B cell (primary cell): ENCODE measurements around the gene DCAF6. TPM values are rescaled to one million over a fixed set of nuclear protein-coding genes. Genes with fewer than 3 reads are reported as not detected.
A peak's percentile ranks its signal among the peaks of the same experiment; 100 is the strongest.

Experiments used
- ATAC-seq: fragments of 200-7000 bp; cut with Tn5 transposase; one replicate; pipeline ENCODE4 v1.10.0; 2021; ENCODE audit warnings: low read depth, mild to moderate bottlenecking, moderate number of reproducible peaks, moderate library complexity
- CTCF ChIA-PET: fragments of 350-600 bp; sonication (Branson Sonifier 250); formaldehyde crosslinking; loops from one replicate; lab custom pipeline; 2021; ENCODE audit warnings: antibody characterized with exemption, inconsistent platforms; lab: Charles Lee
- POLR2A ChIA-PET: fragments of 350-600 bp; sonication (Branson Sonifier 250); formaldehyde crosslinking; loops from one replicate; lab custom pipeline; 2021; ENCODE audit warnings: antibody characterized with exemption; lab: Charles Lee
- DNase-seq: peaks from one replicate; pipeline ENCODE4 v3.0.0; 2013
- H2AFZ ChIP-seq: 2 replicates; pipeline ENCODE4 v1.6.1; 2012; ENCODE audit warnings: mild to moderate bottlenecking, low read depth, low read length; ENCODE audit not compliant: insufficient read depth, poor library complexity, severe bottlenecking
- H3K27ac ChIP-seq, 2 donors: 1 replicate in 1 of 2; 2 replicates in 1 of 2; pipeline ENCODE4 v1.5.1; 2012 to 2013; ENCODE audit warnings: low read length in 2 of 2, mild to moderate bottlenecking in 2 of 2, moderate library complexity in 1 of 2
- H3K27me3 ChIP-seq, 4 experiments: fragments of 200-600 bp in 1 of 4; sonication (generic) in 1 of 4; replicated peaks in 1 of 4; 1 replicate in 2 of 4; 2 replicates in 2 of 4; pipeline versions ENCODE4 v1.6.1 to v1.7.0; 2013 to 2016; ENCODE audit warnings: low read length in 3 of 4, mild to moderate bottlenecking in 2 of 4, mixed read lengths in 1 of 4, moderate library complexity in 1 of 4; ENCODE audit not compliant: insufficient read depth in 4 of 4, control insufficient read depth in 3 of 4; ENCODE audit errors: control extremely low read depth in 1 of 4
- H3K36me3 ChIP-seq, 2 experiments: replicated peaks in 1 of 2; 1 replicate in 1 of 2; 2 replicates in 1 of 2; pipeline versions ENCODE4 v1.6.1 to v1.7.1; 2013; ENCODE audit warnings: low read length in 1 of 2; ENCODE audit not compliant: insufficient read depth in 2 of 2, control insufficient read depth in 1 of 2; ENCODE audit errors: control extremely low read depth in 1 of 2, extremely low read depth in 1 of 2
- H3K4me1 ChIP-seq, 2 donors: fragments of 200-600 bp in 1 of 2; sonication (generic) in 1 of 2; 1 replicate in 1 of 2; 2 replicates in 1 of 2; pipeline versions ENCODE4 v1.5.1 to v1.6.1; 2013 to 2017; ENCODE audit warnings: low read length in 2 of 2; ENCODE audit not compliant: control insufficient read depth in 2 of 2, insufficient read depth in 2 of 2
- H3K4me2 ChIP-seq: replicated peaks from 2 replicates; pipeline ENCODE3; 2012; ENCODE audit warnings: mild to moderate bottlenecking, low read depth, low read length; ENCODE audit not compliant: poor library complexity, severe bottlenecking
- H3K4me3 ChIP-seq, 5 experiments: fragments of 200-600 bp in 1 of 5; sonication (generic) in 1 of 5; 1 replicate in 3 of 5; 2 replicates in 2 of 5; pipeline versions ENCODE4 v1.5.1 to v1.7.0; 2011 to 2016; ENCODE audit warnings: low read length in 4 of 5, mild to moderate bottlenecking in 4 of 5, low read depth in 2 of 5, control low read depth in 1 of 5, moderate library complexity in 1 of 5; ENCODE audit not compliant: insufficient read depth in 1 of 5; ENCODE audit errors: control extremely low read depth in 1 of 5, extremely low read depth in 1 of 5
- H3K79me2 ChIP-seq: fragments of 200-600 bp; sonication (generic); one replicate; pipeline ENCODE4 v1.6.0; 2016; ENCODE audit warnings: low read length; ENCODE audit not compliant: control insufficient read depth, insufficient read depth
- H3K9ac ChIP-seq: fragments of 200-600 bp; sonication (generic); 2 replicates; pipeline ENCODE4 v1.6.1; 2017; ENCODE audit warnings: mild to moderate bottlenecking, low read length, moderate library complexity
- H3K9me3 ChIP-seq, 3 donors: one replicate each; pipeline versions ENCODE4 v1.6.1 to v1.7.1; 2013; ENCODE audit warnings: low read length in 2 of 3; ENCODE audit not compliant: control insufficient read depth in 2 of 3, insufficient read depth in 1 of 3; ENCODE audit errors: control extremely low read depth in 1 of 3
- H4K20me1 ChIP-seq: 2 replicates; pipeline ENCODE4 v1.6.0; 2012; ENCODE audit warnings: mild to moderate bottlenecking, low read length; ENCODE audit not compliant: insufficient read depth, control insufficient read depth, poor library complexity, severe bottlenecking
- H3K27ac Mint-ChIP-seq: one replicate; pipeline ENCODE4 v1.8.0; 2021; ENCODE audit warnings: mixed read lengths
- H3K27me3 Mint-ChIP-seq: one replicate; pipeline ENCODE4 v1.8.0; 2021; ENCODE audit warnings: mixed read lengths
- H3K4me1 Mint-ChIP-seq: one replicate; pipeline ENCODE4 v1.8.0; 2021; ENCODE audit warnings: mixed read lengths
- H3K4me3 Mint-ChIP-seq: one replicate; pipeline ENCODE4 v1.8.0; 2021; ENCODE audit warnings: mixed read lengths
- H3K9me3 Mint-ChIP-seq: one replicate; pipeline ENCODE4 v1.8.0; 2022; ENCODE audit warnings: mixed read lengths; ENCODE audit not compliant: insufficient read depth
- EZH2 ChIP-seq: IDR thresholded peaks from 2 replicates; pipeline ENCODE4 v1.6.1; 2012; ENCODE audit warnings: borderline replicate concordance, low read depth, mild to moderate bottlenecking, moderate library complexity, low read length; ENCODE audit not compliant: insufficient read depth, poor library complexity, severe bottlenecking
- WGBS: methylation state at CpG from one replicate; pipeline ENCODE4 v1.1.5; 2013; ENCODE audit warnings: missing lambda C conversion rate; ENCODE audit not compliant: insufficient coverage; 5-methylcytosine and 5-hydroxymethylcytosine counted together
- intact Hi-C: fragments of 100-400 bp; cut with micrococcal nuclease; formaldehyde crosslinking; loops from one replicate; pipeline ENCODE4 v1.10.0; 2022
- polyA plus RNA-seq: library from polyadenylated mRNA; depleted of rRNA; stranded (reverse); fragments of >200 nt; gene quantifications from 2 replicates; pipeline ENCODE4 v1.2.3, GENCODE V29; 2012
- total RNA-seq, 2 donors: library from RNA; stranded (reverse); fragments of 120-200 nt in 1 of 2; gene quantifications; 1 replicate in 1 of 2; 2 replicates in 1 of 2; pipeline versions ENCODE4 v1.2.3 to v1.2.4, GENCODE V29; 2013 to 2022
- TF ChIP-seq, protein P1 (sequence below): fragments of 200-600 bp; IDR thresholded peaks from one replicate; pipeline ENCODE4 v1.8.0; 2022; ENCODE audit warnings: antibody characterized with exemption, mild to moderate bottlenecking

DCAF6 gene
- total and polyA plus RNA-seq, 2 donors (not counting 1 experiment from before 2014, with no cell fraction given): 17.5 to 40.4 TPM

DNA sequence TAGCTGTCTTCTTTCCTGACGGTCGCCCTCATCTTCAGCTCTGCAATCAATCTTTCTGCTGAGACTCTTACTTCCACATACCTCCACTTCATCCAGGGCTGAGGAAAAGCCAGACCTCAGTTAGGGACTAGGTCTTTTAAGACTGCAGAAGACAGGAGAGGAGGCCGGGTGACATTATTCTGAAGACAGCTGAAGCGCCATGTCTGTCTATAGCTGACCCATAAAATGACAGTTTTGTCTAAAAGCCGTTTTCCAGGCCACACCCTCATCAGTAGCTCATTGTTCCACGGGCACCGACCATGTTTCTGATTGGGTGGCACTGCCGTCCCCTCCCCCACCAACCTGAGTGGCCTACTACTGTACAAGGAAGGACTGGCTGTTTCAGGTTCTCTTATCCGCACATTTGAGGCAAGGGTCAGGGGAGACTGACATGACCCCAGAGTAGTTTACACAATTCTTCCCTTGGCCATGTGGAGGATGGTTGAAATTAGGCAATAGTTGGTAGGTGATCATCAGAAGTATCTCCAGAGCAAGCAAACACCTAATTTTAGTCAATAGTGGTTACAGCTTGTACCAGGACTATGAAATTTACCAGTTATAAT lies 22.5 kb upstream of the DCAF6 start, which contains the start of gene ADCY10:
Gene ADCY10, minus strand, starts transcription at position 240 of the 602 bp plus-strand sequence. CDS start 8,994 bp downstream, outside the sequence.
- Mint-ChIP-seq H3K9me3 (peaks cover 5% of the 10 kb centered on the region), H3K4me3 (no peak within 1 kb of the TSS), H3K27ac (no peak within 1 kb of the TSS), H3K27me3 (no peaks in the 10 kb centered on the region), H3K4me1 (peaks cover 2% of the 10 kb centered on the region)
- DNase-seq (no peak), ATAC-seq (no peak)
- no peak within 1 kb of the TSS for H3K27ac ChIP-seq
- no peak within 1 kb of the TSS for H3K4me2 ChIP-seq
- no peak for TF ChIP-seq EZH2
- TF ChIP-seq, protein P1, sequence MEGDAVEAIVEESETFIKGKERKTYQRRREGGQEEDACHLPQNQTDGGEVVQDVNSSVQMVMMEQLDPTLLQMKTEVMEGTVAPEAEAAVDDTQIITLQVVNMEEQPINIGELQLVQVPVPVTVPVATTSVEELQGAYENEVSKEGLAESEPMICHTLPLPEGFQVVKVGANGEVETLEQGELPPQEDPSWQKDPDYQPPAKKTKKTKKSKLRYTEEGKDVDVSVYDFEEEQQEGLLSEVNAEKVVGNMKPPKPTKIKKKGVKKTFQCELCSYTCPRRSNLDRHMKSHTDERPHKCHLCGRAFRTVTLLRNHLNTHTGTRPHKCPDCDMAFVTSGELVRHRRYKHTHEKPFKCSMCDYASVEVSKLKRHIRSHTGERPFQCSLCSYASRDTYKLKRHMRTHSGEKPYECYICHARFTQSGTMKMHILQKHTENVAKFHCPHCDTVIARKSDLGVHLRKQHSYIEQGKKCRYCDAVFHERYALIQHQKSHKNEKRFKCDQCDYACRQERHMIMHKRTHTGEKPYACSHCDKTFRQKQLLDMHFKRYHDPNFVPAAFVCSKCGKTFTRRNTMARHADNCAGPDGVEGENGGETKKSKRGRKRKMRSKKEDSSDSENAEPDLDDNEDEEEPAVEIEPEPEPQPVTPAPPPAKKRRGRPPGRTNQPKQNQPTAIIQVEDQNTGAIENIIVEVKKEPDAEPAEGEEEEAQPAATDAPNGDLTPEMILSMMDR: no peak
- 93% methylated on average over 8 of the region's 9 CpGs for WGBS
- peaks cover 6 to 23% of the 10 kb centered on the region in 2 experiments for H3K36me3 ChIP-seq
- ChIA-PET CTCF (no interaction called here), POLR2A (no interaction called here)
- no peaks in the 10 kb centered on the region for H3K79me2 ChIP-seq
- H3K27me3 ChIP-seq: no peaks in the 10 kb centered on the region
- no peak within 1 kb of the TSS for H3K4me3 ChIP-seq
- H4K20me1 ChIP-seq: no peaks in the 10 kb centered on the region
- H3K9ac ChIP-seq: no peak within 1 kb of the TSS
- H2AFZ ChIP-seq: no peak within 1 kb of the TSS
- peaks cover 1 to 12% (median 8%) of the 10 kb centered on the region in 3 donors for H3K9me3 ChIP-seq
- H3K4me1 ChIP-seq: no peaks in the 10 kb centered on the region
- intact Hi-C loops: no loop called here

DNA sequence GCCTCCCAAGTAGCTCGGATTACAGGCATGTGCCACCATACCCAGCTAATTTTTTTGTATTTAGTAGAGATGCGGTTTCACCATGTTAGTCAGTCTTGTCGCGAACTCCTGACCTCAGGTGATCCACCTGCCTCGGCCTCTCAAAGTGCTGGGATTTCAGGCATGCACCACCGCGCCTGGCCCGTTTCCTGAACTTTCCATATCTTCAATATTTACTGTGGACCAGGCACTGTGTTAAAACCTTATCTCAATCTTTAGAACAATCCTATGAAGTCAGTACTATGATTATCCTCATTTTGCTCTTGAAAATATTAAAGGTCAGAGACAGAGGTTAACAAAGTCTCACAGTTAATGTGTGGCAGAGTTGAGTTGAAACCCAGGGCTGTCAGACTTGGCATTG lies 20.9 kb upstream of the DCAF6 start:
- Mint-ChIP-seq H3K27ac (peak overlapping the region; percentile 10), H3K27me3 (no peaks in the 10 kb centered on the region), H3K4me1 (peaks cover 2% of the 10 kb centered on the region), H3K4me3 (no peak overlapping the region), H3K9me3 (no peaks in the 10 kb centered on the region)
- intact Hi-C loops: no loop called here
- H3K9ac ChIP-seq: no peak overlapping the region
- ChIA-PET CTCF (no interaction called here), POLR2A (no interaction called here)
- 96% methylated on average over 7 of the region's 8 CpGs for WGBS
- peaks cover 6 to 23% of the 10 kb centered on the region in 2 experiments for H3K36me3 ChIP-seq
- no peaks in the 10 kb centered on the region for H3K27me3 ChIP-seq
- no peak overlapping the region for H3K4me2 ChIP-seq
- no peak overlapping the region for H3K27ac ChIP-seq
- no peaks in the 10 kb centered on the region for H3K9me3 ChIP-seq
- no peak for ATAC-seq
- no peaks in the 10 kb centered on the region for H3K79me2 ChIP-seq
- H4K20me1 ChIP-seq: no peaks in the 10 kb centered on the region
- H3K4me1 ChIP-seq: no peaks in the 10 kb centered on the region
- no peak overlapping the region for H3K4me3 ChIP-seq
- TF ChIP-seq, protein P1: no peak
- no peak for TF ChIP-seq EZH2
- no peak overlapping the region for H2AFZ ChIP-seq
- no peak for DNase-seq
